Measurements from ENCODE around the gene REEP3.
"Not testable (repeated sequence)": the region's sequence is repeated elsewhere in the genome, so short reads cannot be mapped to it uniquely, and the experiment has no call there.

REEP3 gene

DNA sequence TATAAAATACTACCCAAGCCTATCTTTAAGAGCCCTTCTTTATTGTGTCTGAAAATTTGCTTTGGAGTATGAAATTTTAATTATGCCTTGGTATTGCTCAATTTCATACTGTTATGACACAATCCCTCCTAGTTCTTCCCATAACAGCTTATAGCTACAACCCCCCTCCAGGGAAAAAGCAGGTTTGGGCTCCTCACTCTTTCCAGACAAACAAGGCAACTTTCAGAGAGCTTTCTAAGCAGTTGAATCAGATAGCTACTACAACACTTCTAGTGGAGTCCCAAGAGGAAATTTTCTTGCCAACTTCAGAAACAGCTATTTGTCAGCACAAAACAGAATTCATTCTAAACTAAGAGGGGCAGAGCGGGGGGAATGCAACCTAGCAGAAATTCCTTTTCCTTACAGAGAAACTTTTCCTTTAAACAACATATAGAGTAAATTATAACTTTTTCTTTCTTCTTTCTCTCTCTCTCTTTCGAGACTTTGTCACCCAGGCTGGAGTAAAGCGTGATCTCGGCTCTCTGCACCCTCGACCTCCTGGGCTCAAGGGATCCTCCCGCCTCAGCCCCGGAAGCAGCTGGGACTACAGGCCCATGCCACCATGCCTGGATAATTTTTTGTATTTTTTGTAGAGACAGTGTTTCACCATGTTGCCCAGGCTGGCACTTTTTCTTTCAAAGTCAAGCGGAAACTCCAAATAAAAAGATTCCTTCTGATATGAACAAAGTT lies 29.4 kb upstream of the REEP3 start:
- Histone ChIP-seq H3K27ac (ENCODE audit: low read depth, low read length, poor library complexity, severe bottlenecking) (no peak overlapping the region), H3K27me3 (ENCODE audit: insufficient read depth, low read length) (no peaks in the 10 kb centered on the region), H2AFZ (ENCODE audit: low read length) (no peak overlapping the region), H3F3A (ENCODE audit: insufficient read depth, low read length) (no peaks in the 10 kb centered on the region), H3K9ac (ENCODE audit: low read length) (no peak overlapping the region), H3K4me1 (ENCODE audit: insufficient read depth, low read length, severe bottlenecking) (peaks cover 4% of the 10 kb centered on the region), H3K9me2 (ENCODE audit: low read depth, low read length) (no peaks in the 10 kb centered on the region), H3K4me3 (ENCODE audit: low read depth, low read length, poor library complexity, severe bottlenecking) (no peak overlapping the region), H4K20me1 (ENCODE audit: insufficient read depth, low read length) (no peaks in the 10 kb centered on the region), H3K36me3 (ENCODE audit: insufficient read depth, low read length) (peaks cover 5% of the 10 kb centered on the region), H3K9me3 (ENCODE audit: low read length) (no peaks in the 10 kb centered on the region), H3K79me2 (ENCODE audit: insufficient read depth, low read length) (peaks cover 9% of the 10 kb centered on the region), H3K4me2 (ENCODE audit: low read length) (no peak overlapping the region)
- TF ChIP-seq EZH2 (IDR thresholded peaks at IDR 0.05; ENCODE audit: borderline replicate concordance, low read length), result no peak
- TF ChIP-seq, protein P1, sequence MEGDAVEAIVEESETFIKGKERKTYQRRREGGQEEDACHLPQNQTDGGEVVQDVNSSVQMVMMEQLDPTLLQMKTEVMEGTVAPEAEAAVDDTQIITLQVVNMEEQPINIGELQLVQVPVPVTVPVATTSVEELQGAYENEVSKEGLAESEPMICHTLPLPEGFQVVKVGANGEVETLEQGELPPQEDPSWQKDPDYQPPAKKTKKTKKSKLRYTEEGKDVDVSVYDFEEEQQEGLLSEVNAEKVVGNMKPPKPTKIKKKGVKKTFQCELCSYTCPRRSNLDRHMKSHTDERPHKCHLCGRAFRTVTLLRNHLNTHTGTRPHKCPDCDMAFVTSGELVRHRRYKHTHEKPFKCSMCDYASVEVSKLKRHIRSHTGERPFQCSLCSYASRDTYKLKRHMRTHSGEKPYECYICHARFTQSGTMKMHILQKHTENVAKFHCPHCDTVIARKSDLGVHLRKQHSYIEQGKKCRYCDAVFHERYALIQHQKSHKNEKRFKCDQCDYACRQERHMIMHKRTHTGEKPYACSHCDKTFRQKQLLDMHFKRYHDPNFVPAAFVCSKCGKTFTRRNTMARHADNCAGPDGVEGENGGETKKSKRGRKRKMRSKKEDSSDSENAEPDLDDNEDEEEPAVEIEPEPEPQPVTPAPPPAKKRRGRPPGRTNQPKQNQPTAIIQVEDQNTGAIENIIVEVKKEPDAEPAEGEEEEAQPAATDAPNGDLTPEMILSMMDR (IDR thresholded peaks at IDR 0.05; ENCODE audit: low read length), result no peak

DNA sequence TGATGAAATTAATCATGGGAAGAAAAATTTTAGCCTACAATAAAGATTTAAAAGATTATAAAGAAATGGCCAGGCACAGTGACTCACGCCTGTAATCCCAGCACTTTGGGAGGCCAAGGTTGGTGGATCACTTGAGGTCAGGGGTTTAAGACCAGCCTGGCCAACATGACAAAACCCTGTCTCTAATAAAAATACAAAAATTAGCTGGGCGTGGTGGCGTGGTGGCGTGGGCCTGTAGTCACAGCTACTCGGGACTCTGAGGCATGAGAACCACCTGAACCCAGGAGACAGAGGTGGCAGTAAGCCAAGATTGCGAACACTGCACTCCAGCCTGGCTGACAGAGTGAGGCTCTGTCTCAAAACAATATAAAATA lies 28.9 kb upstream of the REEP3 start:
- H3F3A ChIP-seq (ENCODE audit: insufficient read depth, low read length); H3K4me3 ChIP-seq (ENCODE audit: low read depth, low read length, poor library complexity, severe bottlenecking); H3K9ac ChIP-seq (ENCODE audit: low read length); H3K27ac ChIP-seq (ENCODE audit: low read depth, low read length, poor library complexity, severe bottlenecking); H3K4me2 ChIP-seq (ENCODE audit: low read length); H2AFZ ChIP-seq (ENCODE audit: low read length); H3K9me3 ChIP-seq (ENCODE audit: low read length); H4K20me1 ChIP-seq (ENCODE audit: insufficient read depth, low read length); H3K27me3 ChIP-seq (ENCODE audit: insufficient read depth, low read length); H3K4me1 ChIP-seq (ENCODE audit: insufficient read depth, low read length, severe bottlenecking); H3K79me2 ChIP-seq (ENCODE audit: insufficient read depth, low read length); H3K36me3 ChIP-seq (ENCODE audit: insufficient read depth, low read length); H3K9me2 ChIP-seq (ENCODE audit: low read depth, low read length): not testable (repeated sequence)

DNA sequence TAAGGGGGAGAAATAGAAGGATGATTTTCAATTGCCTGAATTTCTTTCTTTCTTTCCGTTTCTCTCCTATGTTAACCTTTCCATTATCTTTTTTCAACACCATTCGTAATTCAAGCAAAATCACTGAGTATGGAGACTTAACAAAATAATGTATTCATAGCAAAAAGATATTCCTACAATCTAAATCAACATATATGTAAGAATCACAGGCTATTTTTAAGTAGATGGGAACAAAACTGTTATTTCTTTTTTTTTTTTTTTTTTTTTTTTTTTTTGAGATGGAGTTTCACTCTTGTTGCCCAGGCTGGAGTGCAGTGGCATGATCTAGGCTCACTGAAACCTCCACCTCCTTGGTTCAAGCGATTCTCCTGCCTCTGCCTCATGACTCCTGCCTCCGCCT lies 28.2 kb upstream of the REEP3 start:
- no peak overlapping the region for H3K27ac ChIP-seq (ENCODE audit: low read depth, low read length, poor library complexity, severe bottlenecking)
- no peaks in the 10 kb centered on the region for H3F3A ChIP-seq (ENCODE audit: insufficient read depth, low read length)
- H3K4me1 ChIP-seq (ENCODE audit: insufficient read depth, low read length, severe bottlenecking), result peaks cover 12% of the 10 kb centered on the region
- H2AFZ ChIP-seq (ENCODE audit: low read length), result no peak overlapping the region
- H3K4me3 ChIP-seq (ENCODE audit: low read depth, low read length, poor library complexity, severe bottlenecking), result no peak overlapping the region
- H4K20me1 ChIP-seq (ENCODE audit: insufficient read depth, low read length), result no peaks in the 10 kb centered on the region
- no peaks in the 10 kb centered on the region for H3K9me2 ChIP-seq (ENCODE audit: low read depth, low read length)
- H3K4me2 ChIP-seq (ENCODE audit: low read length), result no peak overlapping the region
- H3K27me3 ChIP-seq (ENCODE audit: insufficient read depth, low read length), result no peaks in the 10 kb centered on the region
- TF ChIP-seq, protein P1 (IDR thresholded peaks at IDR 0.05; ENCODE audit: low read length), result no peak
- no peak for TF ChIP-seq EZH2 (IDR thresholded peaks at IDR 0.05; ENCODE audit: borderline replicate concordance, low read length)
- peaks cover 5% of the 10 kb centered on the region for H3K36me3 ChIP-seq (ENCODE audit: insufficient read depth, low read length)
- H3K9me3 ChIP-seq (ENCODE audit: low read length), result no peaks in the 10 kb centered on the region
- peaks cover 12% of the 10 kb centered on the region for H3K79me2 ChIP-seq (ENCODE audit: insufficient read depth, low read length)
- H3K9ac ChIP-seq (ENCODE audit: low read length), result no peak overlapping the region

DNA sequence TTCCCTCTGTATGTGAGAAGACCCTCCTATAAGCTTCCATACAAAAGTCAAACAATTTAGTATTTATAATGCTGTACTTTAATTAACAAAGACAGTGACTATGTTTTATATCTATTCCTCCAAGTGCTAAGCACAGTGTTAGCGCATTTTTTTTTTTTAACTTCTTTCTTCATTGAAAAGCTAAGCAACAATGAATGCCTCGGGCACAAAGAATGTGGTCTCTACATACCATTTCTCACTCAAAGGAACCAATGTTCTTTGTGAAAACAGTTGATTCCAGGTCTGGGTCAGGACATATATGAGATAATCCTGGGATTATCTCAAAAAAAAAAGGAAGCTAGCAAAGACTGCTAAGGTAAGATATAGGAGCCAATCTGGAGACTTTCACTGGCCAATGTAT lies 26.2 kb upstream of the REEP3 start:
- H3F3A ChIP-seq (ENCODE audit: insufficient read depth, low read length), result no peaks in the 10 kb centered on the region
- TF ChIP-seq, protein P1 (IDR thresholded peaks at IDR 0.05; ENCODE audit: low read length), result no peak
- peaks cover 5% of the 10 kb centered on the region for H3K36me3 ChIP-seq (ENCODE audit: insufficient read depth, low read length)
- no peaks in the 10 kb centered on the region for H3K27me3 ChIP-seq (ENCODE audit: insufficient read depth, low read length)
- H3K79me2 ChIP-seq (ENCODE audit: insufficient read depth, low read length), result peaks cover 12% of the 10 kb centered on the region
- no peaks in the 10 kb centered on the region for H3K9me2 ChIP-seq (ENCODE audit: low read depth, low read length)
- no peak overlapping the region for H3K4me2 ChIP-seq (ENCODE audit: low read length)
- no peaks in the 10 kb centered on the region for H3K9me3 ChIP-seq (ENCODE audit: low read length)
- peaks cover 12% of the 10 kb centered on the region for H3K4me1 ChIP-seq (ENCODE audit: insufficient read depth, low read length, severe bottlenecking)
- no peak overlapping the region for H3K27ac ChIP-seq (ENCODE audit: low read depth, low read length, poor library complexity, severe bottlenecking)
- no peak overlapping the region for H2AFZ ChIP-seq (ENCODE audit: low read length)
- H3K4me3 ChIP-seq (ENCODE audit: low read depth, low read length, poor library complexity, severe bottlenecking), result no peak overlapping the region
- H4K20me1 ChIP-seq (ENCODE audit: insufficient read depth, low read length), result no peaks in the 10 kb centered on the region
- H3K9ac ChIP-seq (ENCODE audit: low read length), result no peak overlapping the region
